ENCODE data around the gene TMEM163.

The TMEM163 gene

DNA sequence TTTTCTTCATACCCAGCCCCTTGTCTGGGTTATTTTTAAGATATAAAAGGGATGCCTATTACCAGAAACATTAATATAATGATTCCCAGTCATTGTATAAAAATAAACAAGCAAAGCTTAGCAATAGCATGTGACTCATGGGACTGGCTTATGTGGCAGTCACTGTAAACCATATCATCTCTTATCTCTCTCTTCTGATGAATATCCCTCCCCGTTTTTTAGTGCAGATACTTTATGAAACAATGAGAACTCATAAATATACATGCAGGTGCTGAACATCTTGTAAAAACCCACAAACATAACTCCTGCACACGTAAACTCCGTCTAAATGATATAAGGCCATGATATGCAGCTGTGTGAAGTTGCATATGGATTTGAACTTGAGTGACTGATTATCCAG lies 310.0 kb downstream of the TMEM163 start:
- DNase-seq (ENCODE audit: low spot score), result no peak

DNA sequence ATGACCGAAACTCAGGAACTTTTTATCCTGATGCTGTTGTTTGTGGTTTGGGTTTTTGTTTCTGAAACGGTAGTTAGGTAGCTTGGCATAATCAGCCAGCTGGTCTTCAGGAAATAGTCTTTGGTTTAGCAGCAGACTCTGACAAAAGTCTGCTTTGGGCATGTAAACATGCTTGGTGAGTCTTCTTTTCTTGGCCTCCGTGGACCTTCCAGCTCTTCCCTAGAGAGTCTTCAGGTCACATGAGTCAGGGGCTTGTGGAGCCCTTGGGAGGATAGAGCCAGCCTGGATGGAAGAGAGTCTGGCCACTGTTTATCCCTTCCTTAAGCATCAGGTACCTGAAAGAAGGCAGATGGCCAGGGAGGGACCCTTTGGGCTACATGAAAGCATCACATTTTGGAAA lies 310.4 kb downstream of the TMEM163 start:
- no peak for DNase-seq (ENCODE audit: low spot score)

DNA sequence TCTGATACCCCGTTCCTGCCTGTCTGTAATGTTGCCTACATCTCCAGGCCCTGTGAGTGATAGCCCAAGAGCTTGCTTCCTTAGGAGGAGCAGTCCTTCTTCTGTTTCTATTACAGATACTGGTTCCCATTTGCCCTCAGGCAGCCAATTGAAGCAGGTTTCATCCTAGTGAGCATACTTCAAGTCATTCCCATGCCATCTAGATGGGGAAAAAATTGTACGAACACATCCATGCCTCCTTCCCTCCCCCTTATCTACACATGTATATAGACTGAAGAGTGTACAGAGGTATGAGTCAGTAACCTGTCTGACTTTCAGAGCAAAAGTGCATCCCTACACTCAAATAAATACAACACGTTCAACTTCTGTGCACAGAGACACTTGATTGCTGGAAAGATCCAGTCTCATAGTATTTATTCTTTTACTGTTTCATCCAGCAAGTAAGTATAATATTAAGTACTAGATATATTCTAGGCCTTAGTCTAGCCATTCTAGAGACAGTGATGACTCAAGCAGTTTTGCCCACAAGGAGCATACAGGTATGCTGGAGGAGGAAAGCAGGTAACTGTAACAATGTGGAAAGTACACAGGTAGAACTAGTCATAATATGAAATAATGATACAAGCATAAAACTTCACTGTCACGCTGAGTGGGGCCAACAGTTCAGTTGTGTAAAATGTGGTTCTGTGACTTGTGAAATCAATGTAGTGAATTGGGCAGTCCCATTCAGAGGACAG lies 311.5 kb downstream of the TMEM163 start:
- DNase-seq (ENCODE audit: low spot score), result no peak

DNA sequence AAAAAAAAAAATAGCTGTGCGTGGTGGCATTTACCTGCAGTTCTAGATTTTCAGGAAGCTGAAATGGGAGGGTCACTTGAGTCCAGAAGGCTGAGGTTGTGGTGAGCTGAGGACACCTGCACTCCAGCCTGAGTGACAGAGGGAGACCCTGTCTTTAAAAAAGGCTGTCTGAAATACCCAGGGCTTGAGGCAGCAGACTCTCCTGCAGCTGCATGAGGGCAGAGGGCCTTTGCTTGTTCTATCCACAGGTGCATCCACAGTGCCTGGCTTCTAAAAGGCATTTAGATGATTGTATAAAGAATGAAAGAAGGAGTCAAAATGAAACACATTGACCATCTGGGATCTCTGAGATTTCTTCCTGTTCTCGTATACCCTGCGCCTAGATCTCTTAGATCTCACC lies 312.1 kb downstream of the TMEM163 start:
- DNase-seq (ENCODE audit: low spot score), result no peak

DNA sequence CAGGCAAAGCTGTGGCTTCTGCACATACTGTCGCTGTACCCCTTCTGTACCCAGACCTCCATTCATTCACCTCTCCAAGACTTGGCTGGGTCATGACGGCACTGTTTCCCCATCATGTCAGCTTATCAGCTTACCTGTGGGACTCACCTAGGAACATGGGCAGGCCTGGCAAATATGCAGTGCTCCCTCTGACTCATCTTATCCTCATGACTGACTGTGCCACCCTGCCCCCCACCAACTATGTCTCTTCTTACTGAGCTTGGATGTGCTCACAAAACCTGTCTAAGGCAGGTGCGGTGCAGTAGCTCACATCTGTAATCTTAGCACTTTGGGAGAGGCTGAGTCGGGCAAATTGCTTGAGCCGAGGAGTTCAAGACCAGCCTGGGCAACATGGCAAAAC lies 312.5 kb downstream of the TMEM163 start:
- no peak for DNase-seq (ENCODE audit: low spot score)
